Muscle layer of duodenum (tissue), 2 donors: ENCODE results near the gene ARPC5L.

Experiments
- H3K27ac ChIP-seq: one replicate; pipeline ENCODE4 v1.7.0; 2013; ENCODE audit warnings: mild to moderate bottlenecking, low read length
- H3K27me3 ChIP-seq: one replicate; pipeline ENCODE4 v1.7.0; 2013; ENCODE audit warnings: low read depth, mild to moderate bottlenecking, control low read depth, low read length
- H3K36me3 ChIP-seq, 2 donors: one replicate each; pipeline ENCODE4 v1.7.0; 2013; ENCODE audit warnings: low read length in 2 of 2, control low read depth in 1 of 2, mild to moderate bottlenecking in 1 of 2; ENCODE audit not compliant: insufficient read depth in 2 of 2, control insufficient read depth in 1 of 2
- H3K4me1 ChIP-seq, 2 donors: one replicate each; pipeline ENCODE4 v1.7.0; 2013; ENCODE audit warnings: low read length in 2 of 2, mild to moderate bottlenecking in 2 of 2, control low read depth in 1 of 2, moderate library complexity in 1 of 2; ENCODE audit not compliant: insufficient read depth in 2 of 2, control insufficient read depth in 1 of 2
- H3K4me3 ChIP-seq, 2 donors: one replicate each; pipeline ENCODE4 v1.7.0; 2013; ENCODE audit warnings: low read length in 2 of 2, low read depth in 1 of 2, mild to moderate bottlenecking in 1 of 2
- H3K9me3 ChIP-seq, 2 donors: one replicate each; pipeline ENCODE4 v1.7.0; 2013; ENCODE audit warnings: low read length in 2 of 2, control low read depth in 1 of 2, mild to moderate bottlenecking in 1 of 2; ENCODE audit not compliant: control insufficient read depth in 1 of 2
- donor health status: healthy.

ARPC5L gene

DNA sequence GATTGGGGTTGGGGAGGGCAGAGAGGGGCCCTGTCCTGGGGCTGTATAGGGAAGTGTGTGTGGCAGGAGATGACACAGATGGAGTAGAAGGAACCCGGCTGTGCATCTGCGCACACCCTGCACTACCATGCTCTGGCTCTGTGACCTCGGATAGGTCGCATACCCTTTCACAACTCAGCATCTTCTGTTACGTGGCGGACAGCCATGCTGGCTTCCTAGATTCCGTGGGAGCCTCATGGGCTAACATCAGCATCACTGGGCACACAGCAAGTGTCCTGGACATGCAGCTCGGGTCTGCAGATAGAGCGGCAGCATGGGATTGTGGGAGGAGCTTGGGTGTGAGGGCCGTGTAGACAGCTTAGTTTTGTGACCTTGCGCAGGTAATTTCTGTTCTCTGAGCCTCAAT, 9.2 kb downstream of the ARPC5L start:
- Histone ChIP-seq H3K36me3 (peaks cover 25 to 33% of the 10 kb centered on the region in 2 donors), H3K4me3 (peak overlapping the region in 1 of 2 donors; percentile 91), H3K4me1 (peaks cover 23 to 39% of the 10 kb centered on the region in 2 donors), H3K27me3 (no peaks in the 10 kb centered on the region), H3K27ac (no peak overlapping the region), H3K9me3 (no peaks in the 10 kb centered on the region)

DNA sequence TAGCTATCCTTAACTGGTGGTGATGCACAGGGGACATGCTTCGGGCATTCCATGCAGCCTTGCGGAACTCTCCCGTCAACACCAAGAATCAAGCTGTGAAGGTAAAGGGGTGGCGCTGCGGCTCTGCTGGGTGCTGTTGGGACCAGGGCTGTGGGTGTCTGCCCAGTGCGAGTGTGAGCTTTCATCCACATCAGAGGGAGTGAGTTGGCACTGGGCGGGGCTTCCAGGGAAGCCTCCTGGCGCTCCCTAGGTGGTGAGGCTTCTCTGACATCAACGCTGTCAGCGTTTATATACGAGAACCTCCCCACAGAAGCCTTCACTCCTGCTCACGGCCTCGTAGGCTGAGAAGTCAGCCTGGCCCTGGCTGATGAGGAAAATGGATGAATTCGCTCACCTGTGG, 11.7 kb downstream of the ARPC5L start:
- H3K27ac ChIP-seq, result no peak overlapping the region
- no peaks in the 10 kb centered on the region for H3K9me3 ChIP-seq
- H3K4me3 ChIP-seq, result no peak overlapping the region
- peaks cover 43 to 50% of the 10 kb centered on the region in 2 donors for H3K36me3 ChIP-seq
- peaks cover 23 to 39% of the 10 kb centered on the region in 2 donors for H3K4me1 ChIP-seq
- no peaks in the 10 kb centered on the region for H3K27me3 ChIP-seq

DNA sequence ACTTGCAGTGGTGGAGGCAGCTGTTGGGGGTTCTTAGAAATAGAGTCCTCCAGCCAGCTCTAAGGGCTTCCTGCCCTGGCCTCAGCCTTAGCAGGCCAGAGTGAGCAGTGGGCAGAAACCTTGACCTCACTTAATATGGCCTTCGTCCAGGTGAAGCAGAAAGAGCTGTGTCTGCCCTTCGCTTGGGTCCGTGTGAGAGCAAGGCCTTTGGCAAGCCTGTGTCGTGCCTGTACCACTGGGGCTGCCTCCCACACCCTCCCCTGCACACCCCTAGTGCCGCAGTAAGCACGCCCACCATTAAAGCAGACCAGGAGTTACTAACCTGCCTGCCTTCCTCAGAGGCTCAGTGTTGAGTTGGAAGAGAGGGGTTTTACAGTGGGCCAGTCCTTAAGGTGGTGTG, 13.6 kb downstream of the ARPC5L start:
- Histone ChIP-seq H3K36me3 (peaks cover 61 to 65% of the 10 kb centered on the region in 2 donors), H3K4me1 (peaks cover 23 to 32% of the 10 kb centered on the region in 2 donors), H3K27me3 (no peaks in the 10 kb centered on the region), H3K9me3 (no peaks in the 10 kb centered on the region), H3K4me3 (no peak overlapping the region), H3K27ac (no peak overlapping the region)

DNA sequence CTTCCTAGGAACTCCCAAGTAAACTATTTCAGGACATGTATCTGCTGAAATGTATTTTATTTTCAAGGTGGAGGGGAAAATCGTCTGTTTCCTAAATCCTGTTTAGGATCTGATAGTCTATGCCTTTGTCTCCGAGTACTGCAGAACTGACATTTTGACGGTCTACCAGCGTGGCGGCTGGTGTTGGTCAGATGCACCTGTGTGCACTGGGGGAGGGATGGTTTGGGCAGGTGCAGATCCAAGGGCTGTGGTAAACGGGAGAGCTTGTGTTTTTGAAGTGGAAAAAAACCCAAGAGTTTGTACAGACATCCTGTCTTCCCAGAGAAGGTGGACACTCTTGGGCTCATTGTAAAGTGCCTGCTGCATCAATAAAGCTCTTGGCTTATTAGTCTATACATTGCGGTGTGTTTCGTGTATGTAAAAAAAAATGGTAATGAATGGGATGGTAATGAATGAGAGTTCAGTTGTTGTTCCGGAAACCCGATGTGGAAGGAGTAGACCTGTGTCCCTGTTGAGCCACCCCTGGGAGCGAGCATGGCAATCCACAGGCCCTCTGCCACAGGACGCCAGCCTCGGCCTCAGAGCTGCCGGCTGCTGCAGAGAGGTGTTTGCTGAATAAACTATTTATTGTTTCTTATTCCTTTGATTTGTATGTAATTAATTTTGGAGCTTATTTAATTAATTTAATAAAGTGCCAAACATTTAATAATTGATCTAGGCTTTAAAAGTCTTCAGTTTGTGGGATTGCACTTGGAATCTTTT, 15.3 kb downstream of the ARPC5L start:
- H3K9me3 ChIP-seq, result no peaks in the 10 kb centered on the region
- no peak overlapping the region for H3K27ac ChIP-seq
- H3K27me3 ChIP-seq, result no peaks in the 10 kb centered on the region
- H3K4me1 ChIP-seq, result peaks cover 11 to 15% of the 10 kb centered on the region in 2 donors
- no peak overlapping the region for H3K4me3 ChIP-seq
- peaks cover 75 to 82% of the 10 kb centered on the region in 2 donors for H3K36me3 ChIP-seq

DNA sequence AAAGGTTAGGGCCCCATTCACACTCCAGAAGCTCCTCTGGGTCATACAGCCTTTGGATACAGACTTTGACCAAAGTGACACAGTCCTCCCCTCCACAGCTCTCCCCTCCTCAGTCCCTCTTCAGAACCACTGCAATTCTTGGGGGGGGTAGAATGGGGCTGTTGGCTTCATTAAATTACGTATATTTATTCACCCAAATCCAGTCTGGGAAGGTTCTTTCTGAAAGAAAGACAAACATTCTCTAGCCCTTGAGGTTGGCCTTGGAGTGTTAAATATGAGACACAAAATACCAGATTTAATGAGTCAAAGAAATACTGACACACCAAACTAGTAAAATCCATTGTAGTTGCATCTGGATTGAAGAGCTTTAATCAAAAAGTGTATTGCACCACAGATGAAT, 16.1 kb downstream of the ARPC5L start:
- peaks cover 5 to 7% of the 10 kb centered on the region in 2 donors for H3K4me1 ChIP-seq
- no peak overlapping the region for H3K27ac ChIP-seq
- H3K36me3 ChIP-seq, result peaks cover 74 to 88% of the 10 kb centered on the region in 2 donors
- H3K9me3 ChIP-seq, result no peaks in the 10 kb centered on the region
- no peak overlapping the region for H3K4me3 ChIP-seq
- no peaks in the 10 kb centered on the region for H3K27me3 ChIP-seq

DNA sequence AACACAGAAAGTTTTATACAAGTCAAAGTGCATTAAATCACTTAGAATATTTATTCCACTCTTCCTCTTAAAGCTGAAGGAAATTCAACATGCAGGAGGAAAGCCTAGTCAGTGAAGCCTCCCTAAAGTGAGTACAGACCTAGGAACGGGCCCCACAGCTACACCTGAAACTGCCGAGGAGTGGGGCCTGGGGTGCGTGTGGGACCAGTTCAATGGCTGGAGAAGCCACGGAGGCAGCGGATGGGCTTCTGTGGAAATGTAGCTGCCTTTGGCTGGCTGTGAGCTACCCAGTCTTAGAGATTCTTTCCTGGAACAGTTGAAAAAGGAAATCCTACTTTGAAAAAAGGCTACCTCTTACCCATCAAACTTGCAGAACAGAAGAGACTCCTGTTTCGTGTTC, 16.6 kb downstream of the ARPC5L start:
- H3K27me3 ChIP-seq, result no peaks in the 10 kb centered on the region
- H3K27ac ChIP-seq, result no peak overlapping the region
- no peak overlapping the region for H3K4me3 ChIP-seq
- no peaks in the 10 kb centered on the region for H3K9me3 ChIP-seq
- H3K36me3 ChIP-seq, result peaks cover 70 to 85% of the 10 kb centered on the region in 2 donors
- peaks cover under 1 to 2% of the 10 kb centered on the region in 2 donors for H3K4me1 ChIP-seq

DNA sequence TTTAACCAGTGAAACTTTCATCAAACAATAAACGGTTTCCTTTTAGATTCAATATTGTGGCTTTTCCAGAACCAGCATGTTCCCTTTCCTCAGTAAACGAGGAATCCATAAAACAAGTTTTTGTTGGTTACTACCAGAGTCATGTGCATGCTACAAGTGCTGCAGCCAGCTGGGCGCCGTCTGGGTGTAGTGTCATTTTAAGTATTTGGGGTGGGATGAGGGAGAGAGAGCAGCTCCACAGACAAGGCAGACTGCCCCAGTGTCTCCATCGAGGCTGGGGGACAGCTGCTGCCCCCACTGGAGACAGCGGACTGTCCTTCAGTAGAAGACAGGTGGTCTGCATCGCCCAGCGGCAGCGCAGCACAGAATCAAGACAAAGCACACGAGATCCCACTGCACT, 17.3 kb downstream of the ARPC5L start:
- H3K27ac ChIP-seq, result no peak overlapping the region
- peaks cover 65 to 79% of the 10 kb centered on the region in 2 donors for H3K36me3 ChIP-seq
- H3K27me3 ChIP-seq, result no peaks in the 10 kb centered on the region
- no peak overlapping the region for H3K4me3 ChIP-seq
- no peaks in the 10 kb centered on the region for H3K9me3 ChIP-seq
- no peaks in the 10 kb centered on the region for H3K4me1 ChIP-seq

DNA sequence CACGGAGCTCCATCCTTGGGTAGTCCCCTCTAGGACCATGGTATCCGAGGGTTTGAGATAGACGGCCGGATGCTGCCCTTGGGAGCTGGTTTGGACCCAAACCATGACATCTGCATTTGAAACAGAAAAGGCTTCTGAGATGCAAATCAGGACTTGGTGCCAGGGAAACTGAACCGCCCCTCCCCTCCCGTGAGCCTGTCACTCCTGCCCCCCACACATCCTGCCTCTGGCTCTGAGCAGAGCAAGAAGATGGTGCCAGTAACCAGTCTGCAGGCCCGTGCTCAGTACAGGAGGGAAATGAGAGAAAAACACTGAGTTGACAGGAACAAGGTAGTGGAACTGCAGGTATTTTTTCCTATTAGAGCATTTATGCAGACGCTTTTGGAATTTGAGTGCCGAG, 18.6 kb downstream of the ARPC5L start:
- H3K27me3 ChIP-seq, result no peaks in the 10 kb centered on the region
- peaks cover 59 to 81% of the 10 kb centered on the region in 2 donors for H3K36me3 ChIP-seq
- H3K4me3 ChIP-seq, result no peak overlapping the region
- H3K9me3 ChIP-seq, result no peaks in the 10 kb centered on the region
- H3K4me1 ChIP-seq, result no peaks in the 10 kb centered on the region
- no peak overlapping the region for H3K27ac ChIP-seq

DNA sequence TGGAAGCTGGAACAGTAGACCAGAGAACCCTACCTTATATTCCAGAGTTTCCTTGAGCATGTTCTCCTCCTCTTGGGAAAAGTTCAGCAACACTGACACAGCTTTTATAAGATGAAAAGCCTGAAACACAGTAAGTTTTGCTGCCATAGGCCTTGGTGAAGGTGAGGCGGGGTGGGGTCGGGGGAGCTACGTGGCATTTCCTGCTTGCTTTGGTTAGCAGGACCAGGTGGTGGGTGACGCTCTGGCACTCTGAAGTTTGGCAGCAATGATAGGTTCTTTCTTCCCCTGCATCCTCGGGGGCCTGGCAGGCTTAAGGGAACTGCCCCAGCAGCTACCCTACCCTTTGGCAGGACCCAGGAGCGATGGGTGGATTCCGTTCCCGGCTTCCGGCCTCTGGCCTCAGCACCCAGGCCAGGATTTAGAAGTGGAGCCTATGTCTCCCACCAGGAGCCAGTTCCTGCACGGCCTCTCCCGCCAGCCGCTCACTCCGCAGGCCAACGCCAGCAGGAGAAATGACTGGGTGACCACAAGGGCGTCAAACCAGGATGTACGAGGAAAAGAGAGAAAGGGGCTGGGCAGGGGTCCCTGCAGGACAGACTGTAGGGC, 19.3 kb downstream of the ARPC5L start:
- H3K27ac ChIP-seq, result no peak overlapping the region
- no peaks in the 10 kb centered on the region for H3K27me3 ChIP-seq
- H3K36me3 ChIP-seq, result peaks cover 60 to 82% of the 10 kb centered on the region in 2 donors
- no peak overlapping the region for H3K4me3 ChIP-seq
- no peaks in the 10 kb centered on the region for H3K4me1 ChIP-seq
- H3K9me3 ChIP-seq, result no peaks in the 10 kb centered on the region

DNA sequence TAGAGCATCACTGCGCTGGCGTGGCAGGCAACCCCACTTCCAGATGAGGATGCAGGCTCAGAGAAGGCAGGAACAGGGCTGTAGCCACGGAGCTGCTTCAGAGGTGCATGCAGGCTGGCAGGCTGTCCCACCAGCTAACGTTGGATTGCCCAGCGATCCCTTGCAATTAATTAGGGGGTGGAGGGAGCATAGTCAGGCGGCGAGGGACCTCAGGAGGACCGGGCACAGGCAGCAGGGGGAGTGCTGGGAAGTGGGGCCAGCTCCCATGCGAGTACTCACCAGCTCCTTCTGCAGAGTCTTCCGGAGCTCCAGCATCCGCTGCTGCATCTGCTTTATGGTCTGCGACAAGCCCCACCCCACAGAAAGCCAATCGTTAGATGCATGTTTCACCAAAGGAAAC, 20.3 kb downstream of the ARPC5L start:
- Histone ChIP-seq H3K36me3 (peaks cover 58 to 82% of the 10 kb centered on the region in 2 donors), H3K27me3 (no peaks in the 10 kb centered on the region), H3K4me1 (no peaks in the 10 kb centered on the region), H3K9me3 (no peaks in the 10 kb centered on the region), H3K4me3 (no peak overlapping the region), H3K27ac (no peak overlapping the region)

DNA sequence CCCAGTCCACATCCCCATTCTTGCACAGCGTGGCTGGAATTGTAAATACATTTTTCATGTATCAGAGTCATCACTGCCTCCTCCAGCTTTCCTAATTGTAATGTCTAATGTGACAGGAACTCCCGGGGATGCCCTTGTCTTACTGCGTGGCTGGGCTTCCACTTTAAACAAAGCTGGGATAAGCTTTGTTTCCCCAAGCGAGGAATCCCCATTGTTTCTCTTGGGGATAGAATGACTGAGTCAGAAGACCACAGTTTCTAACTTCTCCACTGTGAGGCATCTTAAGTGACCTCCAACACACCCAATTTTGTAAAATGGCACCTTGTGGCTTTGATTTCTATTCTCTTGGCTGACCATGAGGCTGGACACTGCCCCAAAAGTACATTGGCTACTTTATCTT, 22.4 kb downstream of the ARPC5L start:
- Histone ChIP-seq H3K4me1 (no peaks in the 10 kb centered on the region), H3K4me3 (no peak overlapping the region), H3K27ac (no peak overlapping the region), H3K9me3 (no peaks in the 10 kb centered on the region), H3K27me3 (no peaks in the 10 kb centered on the region), H3K36me3 (peaks cover 51 to 82% of the 10 kb centered on the region in 2 donors)
